Frontal cortex (tissue), 4 donors: Measurements from ENCODE around the gene ELOVL5. TPM values are rescaled to one million over a fixed set of nuclear protein-coding genes. Genes with fewer than 3 reads are reported as not detected.

Experiments used
- DNase-seq, 2 donors: peaks; one replicate each; pipeline ENCODE4 v3.0.0; 2012; ENCODE audit warnings: low spot score in 2 of 2
- FAIRE-seq: peaks from 2 replicates; lab custom pipeline; 2012; peaks lifted over from hg19 to GRCh38; lab: Jason Lieb, UNC
- total RNA-seq: library from RNA; depleted of rRNA; stranded (reverse); fragments of >200 nt; gene quantifications from one replicate; pipeline ENCODE4 v1.2.3, GENCODE V29; 2014
- donor health status: control.
- donor health status: control.
- donor health status: control.

ELOVL5 gene
- total RNA-seq, 1 donor from 2014 or later: 50.5 TPM

DNA sequence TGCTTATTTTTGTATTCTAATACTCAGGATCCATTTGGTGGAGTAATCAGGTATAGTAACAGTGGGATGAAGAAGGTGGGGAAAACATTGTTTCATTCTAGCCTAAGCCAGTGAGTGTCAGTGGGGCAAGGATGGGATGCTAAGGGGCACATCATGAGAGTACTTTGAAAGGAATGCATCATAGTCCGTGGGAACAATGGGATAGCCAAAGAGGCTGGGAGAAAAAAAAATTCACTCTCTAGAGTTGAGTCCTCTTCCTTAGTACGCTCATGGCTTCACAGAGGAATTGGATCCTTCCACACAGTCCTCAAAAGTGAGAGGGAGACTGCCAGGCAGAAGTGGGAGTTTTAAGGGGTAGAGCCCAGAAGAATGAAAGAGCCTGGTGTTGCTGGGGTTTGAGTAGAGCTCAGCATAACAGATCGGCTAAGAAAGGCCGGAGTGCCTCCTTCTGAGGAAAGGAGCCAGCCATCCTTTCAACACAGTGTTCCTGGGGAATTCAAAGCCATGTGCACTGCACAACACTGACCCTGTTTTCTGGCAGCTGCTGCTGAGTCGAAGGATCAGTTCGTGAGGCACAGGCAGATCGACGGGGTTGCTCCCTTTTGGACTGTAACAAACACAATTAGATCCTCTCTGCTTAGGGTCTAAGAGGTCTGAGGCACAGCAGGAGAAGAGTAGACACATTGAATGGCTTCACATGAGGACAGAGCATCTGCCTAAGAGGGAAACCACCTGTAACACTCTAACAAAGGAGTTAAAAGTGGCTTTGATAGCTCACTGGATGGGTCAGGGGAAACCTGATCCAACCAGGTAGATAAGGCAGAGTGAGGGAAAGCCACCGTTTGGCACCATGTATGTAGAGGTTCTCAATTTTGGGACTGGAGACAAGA, 61.2 kb downstream of the ELOVL5 start:
- no peak for FAIRE-seq
- DNase-seq: no peak

DNA sequence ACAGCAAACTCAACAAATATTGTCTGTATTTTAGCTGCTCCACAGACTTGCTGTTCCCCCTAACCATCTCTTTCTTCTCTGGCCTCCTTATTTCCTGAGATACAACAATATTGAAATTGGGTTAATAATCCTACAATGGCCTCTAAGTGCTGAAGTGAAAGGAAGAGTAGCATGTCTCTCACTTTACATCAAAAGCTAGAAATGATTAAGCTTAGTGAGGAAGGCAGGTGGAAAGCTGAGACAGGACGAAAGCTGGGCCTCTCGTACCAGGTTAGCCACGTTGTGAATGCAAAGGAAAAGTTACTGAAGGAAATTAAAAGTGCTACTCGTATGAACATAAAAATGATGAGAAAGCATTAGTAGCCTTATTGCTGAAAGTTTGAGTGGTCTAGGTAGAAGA, 63.8 kb downstream of the ELOVL5 start:
- no peak for FAIRE-seq
- DNase-seq: no peak

DNA sequence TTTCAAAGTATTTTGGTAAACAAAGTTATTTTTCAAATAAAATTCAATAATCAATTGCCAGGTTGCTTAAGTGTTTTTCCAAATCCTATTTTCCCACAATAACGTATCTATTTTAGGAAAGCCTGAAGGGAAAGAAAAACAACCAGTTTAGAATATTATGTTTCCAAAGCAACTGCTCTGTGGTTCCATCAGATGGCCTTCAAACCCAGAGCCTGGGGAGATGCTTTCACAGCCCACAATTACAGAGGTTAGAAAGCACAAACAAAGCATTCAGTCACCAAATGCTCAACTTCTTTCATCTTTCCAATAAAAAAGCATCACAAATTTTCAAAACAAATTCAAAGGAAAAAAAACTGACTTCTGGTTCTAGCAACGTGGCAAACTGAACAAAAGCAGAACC, 66.0 kb downstream of the ELOVL5 start:
- FAIRE-seq (no peak), DNase-seq (no peak)

DNA sequence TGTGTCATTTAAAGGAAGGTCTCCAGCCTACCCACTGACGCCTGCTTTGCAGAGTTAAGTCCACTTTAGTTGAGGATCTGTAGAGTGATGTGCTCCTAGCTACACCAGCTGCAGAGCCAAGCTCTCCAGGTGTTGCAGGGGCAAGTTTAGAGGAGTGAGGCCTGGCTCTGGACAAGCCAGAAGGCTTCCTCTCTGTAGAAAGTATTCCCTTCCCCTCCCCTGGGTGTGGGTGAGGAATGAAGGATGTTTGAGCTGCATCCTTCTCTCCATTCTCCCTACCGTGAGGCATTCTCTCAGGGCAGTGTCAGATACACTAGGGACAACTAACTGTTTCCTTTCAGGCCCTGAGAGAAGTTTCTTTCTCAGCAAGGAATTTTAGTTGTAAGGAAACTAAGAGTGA, 66.5 kb downstream of the ELOVL5 start:
- FAIRE-seq (no peak), DNase-seq (no peak)

DNA sequence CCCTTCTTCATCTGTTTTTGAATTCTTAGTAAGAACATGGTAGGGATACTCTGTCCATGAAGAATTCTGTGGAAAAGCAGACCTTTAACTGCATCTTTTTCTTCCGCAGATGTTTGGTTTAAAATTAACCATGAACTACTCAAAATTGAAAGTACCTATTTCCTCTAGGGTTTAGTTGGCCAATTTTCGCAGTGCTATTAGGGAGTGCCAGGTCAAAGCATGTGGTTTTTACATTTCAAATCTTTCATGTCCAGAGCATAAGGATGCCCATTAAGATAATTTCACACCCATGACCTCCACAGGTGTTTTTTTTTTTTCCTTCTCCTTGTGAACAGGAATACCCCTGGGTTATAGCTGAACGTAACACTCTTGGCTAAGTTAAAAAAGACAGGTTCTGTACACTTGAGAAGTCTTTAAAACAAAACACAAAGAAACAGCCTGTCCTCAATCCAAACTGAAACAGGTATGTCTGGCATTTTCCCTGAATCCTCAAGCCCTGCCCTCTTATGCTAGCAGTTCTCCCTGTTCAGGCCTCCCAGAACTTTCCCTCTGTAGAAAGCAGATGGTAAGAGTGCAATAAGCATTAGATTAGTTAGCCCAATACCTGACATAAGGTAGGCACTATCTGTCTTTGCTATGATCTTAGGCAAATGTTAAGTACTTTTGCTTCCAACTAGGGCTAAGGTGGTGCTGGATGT, 67.1 kb downstream of the ELOVL5 start:
- DNase-seq: no peak
- no peak for FAIRE-seq

DNA sequence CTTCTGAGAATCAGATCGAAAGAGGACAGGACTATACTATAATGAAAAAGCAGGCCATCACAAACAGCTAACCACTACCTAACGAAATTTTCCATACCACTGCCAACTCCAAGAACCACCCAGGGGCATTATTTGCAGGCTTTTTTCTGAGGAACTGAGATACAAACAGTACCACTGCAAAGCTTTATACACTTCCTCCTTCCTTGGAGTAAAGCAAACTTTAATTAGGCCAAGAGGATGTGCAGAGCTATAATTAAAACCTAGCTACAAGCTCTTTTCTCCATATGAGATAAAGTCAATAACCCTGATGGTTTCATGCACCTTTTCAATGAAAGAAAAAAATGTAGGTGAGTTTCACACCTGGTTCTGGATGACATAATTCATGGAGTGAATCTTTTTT, 68.5 kb downstream of the ELOVL5 start:
- FAIRE-seq: no peak
- no peak for DNase-seq

DNA sequence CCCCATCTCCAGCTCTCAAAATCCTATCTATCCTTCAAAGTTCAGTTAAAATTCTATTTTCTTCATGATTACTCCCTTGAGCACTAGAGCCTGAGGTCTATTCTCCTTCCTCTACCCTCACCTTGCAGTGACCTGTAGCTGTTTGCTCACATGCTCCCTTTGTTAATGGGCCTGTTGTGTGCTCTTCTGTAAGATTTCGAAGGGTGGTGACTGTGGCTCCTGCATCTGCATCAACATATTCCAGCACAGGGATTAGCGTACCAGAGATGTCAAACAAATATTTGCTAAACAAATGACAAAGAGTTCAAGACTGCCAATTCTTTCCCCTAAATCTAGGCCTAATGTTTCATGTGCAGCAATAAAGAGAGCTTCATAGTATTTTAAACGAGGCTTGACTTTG, 69.5 kb downstream of the ELOVL5 start:
- no peak for FAIRE-seq
- no peak for DNase-seq

DNA sequence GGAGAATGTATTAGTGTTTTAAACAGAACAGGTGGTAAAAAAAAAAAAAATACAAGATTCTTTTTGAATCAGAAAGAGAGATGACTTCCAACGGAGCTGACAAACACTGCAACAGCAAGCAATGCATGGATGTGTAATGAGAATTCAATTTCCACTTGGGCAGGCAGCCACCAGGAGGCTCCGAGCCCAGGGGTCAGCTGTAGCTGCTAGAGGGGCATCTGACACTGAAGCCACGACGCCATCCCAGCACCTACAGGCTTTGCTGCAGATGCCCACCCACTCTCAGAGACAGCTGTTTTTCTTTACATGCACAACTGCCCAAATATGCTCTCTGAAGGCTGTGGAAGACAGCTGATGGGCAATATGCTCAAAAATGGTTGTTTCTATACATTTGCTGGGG, 75.4 kb downstream of the ELOVL5 start:
- FAIRE-seq: no peak
- DNase-seq: no peak

DNA sequence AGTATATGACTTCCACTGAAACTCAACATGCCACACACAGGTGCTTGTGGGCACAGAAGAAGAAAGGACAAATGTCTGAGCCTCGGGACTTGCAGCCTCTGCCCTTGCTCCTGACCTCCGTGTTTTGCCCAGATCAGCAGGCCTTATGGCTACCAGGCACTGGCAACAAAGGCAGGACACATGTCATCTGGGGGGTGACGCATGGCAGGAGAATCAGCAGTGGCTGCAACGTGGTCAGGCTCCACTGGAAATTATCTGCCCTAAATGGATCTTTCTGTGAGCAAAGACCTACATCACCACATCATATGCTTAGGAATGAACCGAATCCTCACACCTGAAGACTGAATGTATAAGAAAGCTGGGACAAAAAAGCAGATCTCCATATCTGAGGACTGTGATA, 78.9 kb downstream of the ELOVL5 start:
- no peak for DNase-seq
- FAIRE-seq: no peak

DNA sequence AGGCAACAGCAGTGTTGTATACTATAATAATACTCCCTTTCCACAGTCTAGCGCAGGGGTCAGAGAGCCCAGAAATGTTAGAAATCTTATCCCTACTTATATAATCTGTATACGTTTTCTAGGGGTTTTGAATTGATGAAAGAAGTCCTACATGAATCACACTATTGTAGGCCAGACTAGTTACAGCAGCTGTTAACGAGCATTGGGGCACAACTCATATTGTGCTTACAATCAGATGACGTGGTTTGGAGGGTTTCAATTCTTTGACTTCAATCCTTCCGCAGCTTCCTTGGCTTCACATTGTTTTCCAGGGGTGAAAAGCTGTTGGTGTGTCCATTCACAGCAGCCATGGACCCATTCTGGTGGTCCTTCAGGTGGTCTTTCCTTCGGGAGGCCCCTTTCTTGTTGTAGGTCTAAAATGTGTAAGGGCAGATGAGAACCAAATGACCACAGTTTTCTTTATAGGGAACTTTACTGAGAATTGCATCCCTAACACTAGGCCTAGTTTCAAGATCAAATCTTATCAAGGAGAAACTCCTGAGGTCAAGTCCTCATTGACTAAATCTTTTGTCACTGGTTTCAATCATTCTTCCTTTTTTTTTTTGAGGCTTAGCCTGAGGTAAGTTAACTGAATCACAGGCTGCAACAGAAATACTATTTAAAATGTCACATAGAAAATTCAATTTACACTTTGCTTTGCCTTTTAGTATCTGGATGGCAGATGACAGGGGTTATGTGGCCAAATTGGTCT, 79.7 kb downstream of the ELOVL5 start:
- no peak for DNase-seq
- no peak for FAIRE-seq

DNA sequence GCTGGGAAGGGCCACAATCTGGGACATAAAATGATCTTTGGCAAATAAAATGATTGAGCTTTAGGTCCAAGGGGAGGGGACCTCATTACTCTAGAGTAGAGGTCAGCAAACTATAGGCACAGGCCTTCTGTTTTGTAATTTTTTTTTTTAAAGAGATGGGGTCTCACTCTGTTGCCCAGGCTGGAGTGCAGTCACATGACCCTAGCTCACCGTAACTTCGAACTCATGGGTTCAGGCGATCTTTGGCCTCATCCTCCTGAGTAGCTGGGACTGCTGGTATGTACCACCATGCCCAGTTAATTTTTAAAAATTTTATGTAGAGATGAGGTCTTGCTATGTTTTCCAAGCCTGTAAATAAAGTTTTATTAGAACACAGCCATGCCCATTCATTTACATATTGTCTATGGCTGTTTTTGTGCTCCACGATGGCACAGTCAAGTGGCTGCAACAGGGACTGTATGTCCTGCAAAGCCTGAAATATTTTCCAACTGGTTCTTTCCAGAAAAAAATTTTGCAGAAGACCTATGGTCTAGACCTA, 82.1 kb downstream of the ELOVL5 start:
- FAIRE-seq: no peak
- no peak for DNase-seq

DNA sequence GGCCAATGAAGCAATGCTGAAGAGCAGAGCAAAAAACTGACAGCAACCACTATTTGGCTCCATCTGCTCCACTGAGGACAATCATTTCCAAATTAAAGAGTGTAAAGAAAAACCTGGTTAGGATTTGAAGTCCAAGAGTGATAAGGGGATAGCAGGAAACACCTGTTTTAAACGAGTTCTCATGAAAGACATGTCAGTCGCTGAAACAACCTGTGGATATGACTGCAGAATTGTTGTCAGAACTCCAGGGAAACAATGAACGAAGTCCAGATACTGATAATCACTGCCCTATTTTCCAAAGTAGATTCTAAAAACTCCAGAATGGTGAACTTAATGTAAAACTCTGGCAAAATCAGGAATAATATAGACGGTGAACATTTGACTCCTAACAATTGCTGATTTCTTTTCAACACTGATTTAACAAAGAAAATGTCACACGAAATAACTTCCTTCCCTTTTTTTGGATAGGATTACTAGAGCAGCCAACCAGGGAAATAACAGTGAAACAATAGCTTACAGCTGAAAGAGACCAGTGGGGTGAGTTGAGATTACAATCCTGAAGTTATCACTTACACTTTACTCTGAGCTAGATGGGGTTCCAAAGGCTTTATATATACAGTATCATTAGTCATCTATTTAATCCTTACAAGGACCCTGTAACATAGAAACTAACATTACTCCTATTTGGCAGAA, 83.7 kb downstream of the ELOVL5 start:
- DNase-seq (no peak), FAIRE-seq (no peak)

DNA sequence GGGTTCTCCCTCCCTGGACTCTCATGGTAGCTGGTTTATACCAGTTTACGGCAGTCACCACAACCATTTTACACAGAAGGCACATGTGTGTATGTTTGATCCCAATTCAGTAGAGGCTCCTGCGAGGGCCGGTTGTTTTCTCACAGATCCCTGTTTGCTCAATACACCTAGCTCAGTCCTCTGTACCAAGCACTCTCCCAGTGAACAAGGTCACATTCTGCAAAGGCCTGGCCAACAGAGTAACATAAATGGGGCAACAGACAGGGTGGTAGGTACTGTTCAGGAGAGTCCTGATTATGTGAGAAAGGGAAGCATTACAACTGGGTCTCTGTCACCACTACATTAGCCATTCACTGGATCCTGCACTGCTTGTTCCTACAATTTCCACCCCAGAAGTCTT, 84.4 kb downstream of the ELOVL5 start:
- no peak for FAIRE-seq

DNA sequence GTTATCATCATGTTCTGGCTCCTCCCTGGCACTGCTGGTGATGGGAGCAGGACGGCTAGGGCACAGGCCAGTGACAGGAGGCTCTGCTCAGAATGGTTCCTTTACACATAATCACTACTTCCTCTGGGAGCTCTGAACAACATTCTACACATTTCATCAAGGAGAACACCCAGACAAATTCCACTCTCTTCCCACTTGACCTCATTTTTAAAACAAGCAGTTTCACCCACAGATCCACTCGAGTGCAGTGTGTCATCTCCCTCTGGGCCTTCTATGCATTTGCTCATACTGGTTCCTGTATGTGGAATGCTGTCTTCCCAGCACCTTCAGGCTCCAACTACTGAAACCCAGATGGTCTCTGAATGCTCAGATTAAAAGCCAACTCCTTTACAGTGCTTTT, 84.8 kb downstream of the ELOVL5 start:
- FAIRE-seq (no peak), DNase-seq (no peak)

More for the DNA sequence above, 84.4 kb downstream of the ELOVL5 start:
- no peak for DNase-seq

DNA sequence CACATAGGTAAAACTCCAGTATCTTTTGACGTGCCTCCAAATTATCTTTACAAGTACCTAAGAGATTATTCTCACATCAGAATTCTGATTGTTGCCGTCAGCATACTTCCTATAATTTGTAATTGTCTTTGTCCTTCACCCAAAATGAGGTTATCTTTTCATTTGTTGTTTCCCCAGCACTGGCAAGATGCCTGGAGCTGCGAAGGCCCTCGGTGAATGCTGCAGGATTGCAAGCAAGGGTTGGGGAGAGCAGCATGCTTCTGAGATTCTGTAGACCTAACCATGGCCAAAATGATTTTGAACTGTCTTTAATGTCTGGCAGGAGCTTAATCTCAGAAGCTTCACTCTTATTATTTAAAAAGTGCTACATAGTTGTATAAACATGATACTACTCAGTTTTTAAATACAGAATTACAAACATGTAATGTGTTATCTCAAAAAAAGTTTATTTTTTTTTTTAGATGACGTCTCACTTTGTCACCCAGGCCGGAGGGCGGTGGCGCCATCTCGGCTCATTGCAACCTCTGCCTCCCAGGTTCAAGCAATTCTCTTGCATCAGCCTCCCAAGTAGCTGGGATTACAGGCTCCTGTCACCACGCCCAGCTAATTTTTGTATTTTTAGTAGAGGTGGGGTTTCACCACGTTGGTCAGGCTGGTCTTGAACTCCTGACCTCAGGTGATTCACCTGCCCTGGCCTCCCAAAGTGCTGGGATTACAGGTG, 88.7 kb downstream of the ELOVL5 start:
- FAIRE-seq (no peak), DNase-seq (no peak)

DNA sequence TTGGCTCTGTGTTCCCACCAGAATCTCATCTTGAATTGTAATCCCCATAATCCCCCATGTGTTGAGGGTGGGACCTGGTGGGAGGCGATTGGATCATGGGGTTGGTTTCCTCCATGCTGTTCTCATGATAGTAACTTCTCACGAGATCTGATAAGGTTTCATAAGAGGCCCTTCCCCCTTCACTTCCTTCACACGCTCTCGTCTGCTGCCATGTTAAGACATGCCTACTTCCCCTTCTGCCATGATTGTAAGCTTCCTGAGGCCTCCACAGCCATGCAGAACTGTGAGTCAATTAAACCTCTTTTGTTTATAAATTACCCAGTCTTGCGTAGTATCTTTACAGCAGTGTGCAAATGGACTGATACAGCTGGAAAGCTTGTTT, 90.0 kb downstream of the ELOVL5 start:
- no peak for DNase-seq
- FAIRE-seq: no peak

DNA sequence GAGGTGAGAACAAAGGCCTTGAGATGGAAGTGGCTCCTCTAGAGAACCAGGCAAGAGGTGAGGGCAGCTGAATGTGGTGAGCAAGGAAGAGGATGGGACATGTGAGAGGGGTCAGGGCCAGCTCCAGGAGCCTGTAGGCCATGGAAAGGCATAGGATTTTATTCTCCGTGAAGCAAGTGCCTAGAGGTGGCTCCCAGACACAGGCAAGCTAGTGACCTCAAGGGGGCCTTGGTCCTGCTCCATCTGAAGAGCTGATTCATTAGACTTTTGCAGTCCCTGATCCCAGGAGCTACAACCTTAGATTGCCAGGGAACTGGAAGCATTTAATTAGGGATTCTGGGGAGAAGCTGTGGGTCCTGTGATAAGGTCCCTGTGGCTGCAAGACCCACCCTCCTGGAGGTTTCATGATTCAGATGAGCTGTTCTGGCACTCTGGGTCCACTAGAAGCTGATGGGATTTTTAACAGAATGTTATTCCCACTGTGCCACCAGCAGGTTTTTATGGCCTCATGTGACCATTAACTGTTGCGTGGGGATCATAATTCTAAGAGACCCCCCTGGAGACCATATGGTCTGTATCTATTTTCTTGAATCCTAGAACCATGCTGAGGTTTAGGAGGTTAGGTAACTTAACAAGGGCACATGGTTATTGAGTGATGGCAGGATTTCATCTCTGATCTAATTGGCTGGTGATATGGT, 90.5 kb downstream of the ELOVL5 start:
- DNase-seq (no peak), FAIRE-seq (no peak)

DNA sequence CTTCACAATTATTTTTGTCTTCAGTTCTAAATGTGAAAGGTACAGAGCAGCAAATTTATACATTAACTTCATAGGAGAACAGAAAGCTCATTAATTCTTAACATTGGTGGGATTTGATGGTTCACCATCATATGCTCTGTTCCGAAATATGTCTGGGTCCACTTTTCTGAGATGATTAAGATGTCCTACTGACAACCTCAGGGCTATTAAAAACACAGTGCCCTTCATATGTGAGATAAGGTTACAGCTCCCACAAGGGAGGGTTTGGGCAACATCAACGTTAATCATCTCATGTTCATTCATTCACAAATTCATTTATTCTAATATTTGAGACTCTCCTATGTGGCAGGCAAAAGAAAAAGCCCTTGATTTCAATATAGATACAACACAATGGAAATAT, 91.2 kb downstream of the ELOVL5 start:
- DNase-seq (no peak), FAIRE-seq (no peak)

DNA sequence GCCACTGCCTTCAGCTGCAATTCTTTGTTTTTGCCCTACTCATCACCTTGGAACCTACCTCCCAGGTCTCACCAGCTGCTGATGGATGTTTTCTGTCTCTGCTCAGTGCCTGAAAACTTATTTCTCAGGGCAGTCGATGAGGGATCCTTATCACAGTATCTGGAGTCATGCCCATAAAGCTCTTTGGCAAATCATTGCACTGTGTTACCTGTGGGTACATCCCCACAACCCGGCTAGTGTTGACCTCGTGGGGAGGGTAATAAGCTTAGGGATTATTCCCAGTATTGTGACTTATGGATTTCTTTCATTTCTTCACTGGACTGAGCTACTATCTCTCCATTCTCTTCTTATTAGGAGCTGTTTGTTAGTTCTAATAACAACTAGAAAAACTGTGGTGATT, 91.7 kb downstream of the ELOVL5 start:
- DNase-seq: no peak

More for the DNA sequence above, 91.7 kb downstream of the ELOVL5 start:
- no peak for FAIRE-seq
